GM12873 (cell line): ENCODE results near the gene WASF2.

Experiments used
- TF ChIP-seq, protein P1 (sequence below): IDR thresholded peaks from 2 replicates; pipeline ENCODE4 v1.5.1; 2012; ENCODE audit warnings: low read depth, mild to moderate bottlenecking, moderate library complexity, low read length, control low read depth; ENCODE audit not compliant: insufficient read depth; ENCODE audit errors: missing control alignments

Gene WASF2

DNA sequence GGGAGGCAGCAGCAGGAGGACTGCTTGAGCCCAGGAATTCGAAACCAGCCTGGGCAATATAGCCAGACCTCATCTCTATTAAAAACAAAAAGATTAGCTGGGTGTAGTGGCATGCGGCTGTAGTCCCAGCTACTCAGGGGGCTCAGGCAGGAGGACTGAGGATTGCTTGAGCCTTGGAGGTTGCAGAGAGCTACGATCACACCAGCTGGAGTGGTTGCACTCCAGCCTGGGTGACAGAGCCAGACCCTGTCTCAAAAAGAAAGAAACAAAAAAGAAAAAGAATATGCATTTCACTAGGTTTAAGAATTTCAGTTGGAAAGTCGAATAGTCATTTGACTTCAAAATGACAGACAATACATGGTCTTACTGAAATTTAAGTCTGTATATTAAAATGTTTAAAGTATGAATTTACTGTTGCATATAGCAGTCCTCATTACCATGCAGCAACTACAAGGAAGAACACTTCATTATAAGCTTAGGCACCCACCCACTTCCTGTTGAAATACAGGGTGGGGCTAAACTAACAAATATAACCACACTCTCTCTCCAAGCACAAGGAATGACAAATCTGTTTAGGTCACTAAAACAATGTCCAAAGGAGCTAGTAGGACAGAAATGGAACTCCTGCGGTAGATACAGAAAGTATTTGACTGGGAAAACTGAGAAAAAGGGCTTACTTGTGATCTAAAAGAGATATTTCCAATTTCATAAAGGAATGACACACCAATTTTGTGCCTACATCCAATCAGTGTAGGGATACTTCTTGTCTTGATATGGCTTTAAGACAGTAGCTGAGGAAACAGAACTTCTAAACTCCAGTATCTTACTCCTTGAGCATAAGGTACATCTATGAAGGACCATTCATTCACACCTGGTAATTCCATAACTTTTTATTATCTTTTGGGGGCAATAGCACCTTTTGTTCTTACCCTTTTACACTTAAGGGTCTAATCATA lies 53.5 kb downstream of the WASF2 start:
- TF ChIP-seq, protein P1, sequence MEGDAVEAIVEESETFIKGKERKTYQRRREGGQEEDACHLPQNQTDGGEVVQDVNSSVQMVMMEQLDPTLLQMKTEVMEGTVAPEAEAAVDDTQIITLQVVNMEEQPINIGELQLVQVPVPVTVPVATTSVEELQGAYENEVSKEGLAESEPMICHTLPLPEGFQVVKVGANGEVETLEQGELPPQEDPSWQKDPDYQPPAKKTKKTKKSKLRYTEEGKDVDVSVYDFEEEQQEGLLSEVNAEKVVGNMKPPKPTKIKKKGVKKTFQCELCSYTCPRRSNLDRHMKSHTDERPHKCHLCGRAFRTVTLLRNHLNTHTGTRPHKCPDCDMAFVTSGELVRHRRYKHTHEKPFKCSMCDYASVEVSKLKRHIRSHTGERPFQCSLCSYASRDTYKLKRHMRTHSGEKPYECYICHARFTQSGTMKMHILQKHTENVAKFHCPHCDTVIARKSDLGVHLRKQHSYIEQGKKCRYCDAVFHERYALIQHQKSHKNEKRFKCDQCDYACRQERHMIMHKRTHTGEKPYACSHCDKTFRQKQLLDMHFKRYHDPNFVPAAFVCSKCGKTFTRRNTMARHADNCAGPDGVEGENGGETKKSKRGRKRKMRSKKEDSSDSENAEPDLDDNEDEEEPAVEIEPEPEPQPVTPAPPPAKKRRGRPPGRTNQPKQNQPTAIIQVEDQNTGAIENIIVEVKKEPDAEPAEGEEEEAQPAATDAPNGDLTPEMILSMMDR: no peak

DNA sequence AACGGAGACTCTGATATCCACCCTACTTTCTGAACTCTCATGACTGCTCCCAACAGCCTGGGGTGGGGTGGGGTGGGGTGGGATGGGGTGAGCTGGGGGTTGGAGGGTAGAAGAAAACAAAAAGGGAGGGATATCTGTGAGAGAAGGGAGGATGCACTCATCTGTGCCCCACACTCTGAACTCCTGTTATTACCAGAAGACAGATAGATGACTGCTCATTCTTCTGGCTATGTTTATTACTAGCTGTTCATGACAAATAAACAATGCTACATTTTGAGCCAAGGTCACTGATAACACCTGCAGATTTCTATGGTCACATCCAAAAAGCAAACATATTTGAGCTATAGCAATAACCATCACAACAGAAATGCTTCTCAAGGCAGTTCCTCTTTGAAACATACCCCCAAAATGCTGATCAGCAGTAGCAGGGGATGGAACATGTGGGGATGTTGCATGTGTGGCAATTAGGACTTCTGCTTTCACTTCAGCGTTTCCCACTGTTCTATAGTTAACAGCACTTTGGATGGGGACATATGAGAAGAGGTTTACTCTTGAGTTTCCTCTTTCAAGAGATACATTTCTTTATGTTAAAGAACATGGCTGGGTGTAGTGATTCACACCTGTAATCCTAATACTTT lies 54.3 kb downstream of the WASF2 start:
- TF ChIP-seq, protein P1: no peak

DNA sequence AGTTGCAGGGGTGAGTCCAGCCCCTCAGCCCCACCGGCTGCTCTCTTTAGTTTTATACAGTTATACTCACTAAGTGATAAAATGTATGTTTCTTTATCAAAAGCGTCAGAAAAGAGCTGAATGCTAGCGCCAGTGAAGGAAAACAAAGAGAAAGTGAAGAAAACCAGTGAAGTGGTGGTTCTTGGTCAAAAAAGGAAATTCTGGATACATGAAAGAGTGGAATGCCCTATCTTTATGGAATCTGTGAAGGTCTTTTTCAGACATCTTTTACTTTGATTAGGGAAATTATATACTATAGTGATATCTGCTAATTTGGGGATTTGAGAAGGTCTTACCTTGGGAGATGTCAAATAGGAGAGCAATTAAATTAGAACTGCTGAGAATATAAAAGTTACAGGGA lies 56.3 kb downstream of the WASF2 start:
- TF ChIP-seq, protein P1: no peak

DNA sequence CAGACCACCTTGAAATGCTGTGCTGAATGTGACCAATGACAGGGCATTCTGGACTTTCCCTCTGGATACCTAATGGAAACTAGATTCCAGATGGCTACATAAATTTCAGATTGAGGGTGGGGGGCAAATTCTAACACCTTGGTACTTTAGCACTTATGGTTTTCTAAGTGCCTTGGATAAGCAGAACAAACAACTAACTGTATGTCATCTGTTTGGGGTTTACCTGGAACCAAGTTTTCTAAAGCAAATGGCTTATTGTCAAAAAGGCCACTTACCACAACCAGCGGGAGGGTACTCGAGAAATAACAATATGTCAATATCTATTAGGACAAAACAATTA lies 58.4 kb downstream of the WASF2 start:
- TF ChIP-seq, protein P1: no peak

DNA sequence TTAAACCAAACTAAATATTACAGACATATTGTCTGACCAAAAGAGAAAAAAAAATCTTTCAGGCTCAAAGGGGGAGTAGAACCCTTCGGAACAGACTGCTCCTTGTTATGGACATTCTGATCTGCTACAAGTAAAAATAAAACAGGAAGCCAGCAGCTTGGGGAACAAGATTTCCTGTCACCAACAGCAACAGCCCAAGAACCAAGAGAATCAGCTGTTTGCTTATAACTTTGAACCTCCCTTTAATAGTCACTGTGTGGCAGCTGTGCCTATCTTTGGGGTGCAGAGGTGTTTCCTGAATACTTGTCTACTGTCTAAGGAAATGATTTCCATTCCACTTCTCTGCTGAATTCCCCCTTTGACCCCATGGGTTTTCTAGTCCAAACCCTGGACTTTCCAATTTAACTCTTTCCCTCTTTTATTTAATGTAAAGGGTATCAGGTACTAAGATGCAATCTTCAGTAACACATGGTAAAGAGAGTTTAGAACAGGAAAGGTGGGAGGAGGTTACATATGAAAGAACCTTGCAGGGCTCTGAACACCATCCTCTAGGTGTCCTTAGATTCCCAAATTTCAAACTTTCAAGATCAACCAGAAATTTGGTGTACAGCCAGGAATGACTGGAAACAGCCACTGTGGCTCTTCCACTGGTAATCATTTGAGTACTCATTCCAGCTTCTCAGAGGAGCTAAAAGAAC lies 58.9 kb downstream of the WASF2 start:
- TF ChIP-seq, protein P1: no peak

DNA sequence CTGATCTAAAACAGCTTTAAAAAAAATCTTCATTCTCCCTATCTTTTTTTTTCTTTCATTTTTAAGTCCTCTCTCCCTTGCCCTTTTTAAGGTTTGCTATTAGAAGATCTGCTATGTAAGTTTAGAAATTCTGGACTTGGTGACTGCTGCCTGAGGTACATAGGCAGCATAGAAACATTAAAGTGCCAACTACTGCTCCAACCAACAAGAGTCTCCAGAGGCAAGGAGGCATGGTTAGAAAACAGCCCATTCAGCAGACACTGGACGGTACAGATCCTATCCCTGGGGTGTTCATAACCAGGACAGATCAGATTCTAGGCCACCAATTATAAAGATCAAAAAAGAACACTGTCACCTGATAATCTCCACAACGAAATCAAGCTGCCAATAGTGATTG lies 60.9 kb downstream of the WASF2 start:
- TF ChIP-seq, protein P1: no peak
